Type B pancreatic cell (in vitro differentiated cells): Measurements from ENCODE around the gene PABPN1L. TPM values are rescaled to one million over a fixed set of nuclear protein-coding genes. Genes with fewer than 3 reads are reported as not detected.

Source experiments
- DNase-seq: peaks from one replicate; pipeline ENCODE4 v3.0.0; 2021; ENCODE audit warnings: mixed read lengths; ENCODE audit not compliant: unreplicated experiment; ENCODE audit errors: extremely low spot score
- H3K27ac Mint-ChIP-seq: 2 replicates; pipeline ENCODE4 v1.8.0; 2021; ENCODE audit warnings: mild to moderate bottlenecking, mixed read lengths
- H3K27me3 Mint-ChIP-seq: 2 replicates; pipeline ENCODE4 v1.8.0; 2021; ENCODE audit warnings: mixed read lengths
- H3K36me3 Mint-ChIP-seq: 2 replicates; pipeline ENCODE4 v1.8.0; 2021; ENCODE audit warnings: mixed read lengths
- H3K4me1 Mint-ChIP-seq: one replicate; pipeline ENCODE4 v1.8.0; 2021; ENCODE audit warnings: mixed read lengths; ENCODE audit not compliant: unreplicated experiment
- H3K4me3 Mint-ChIP-seq: 2 replicates; pipeline ENCODE4 v1.8.0; 2021; ENCODE audit warnings: mild to moderate bottlenecking, mixed read lengths
- H3K9me3 Mint-ChIP-seq: 2 replicates; pipeline ENCODE4 v1.8.0; 2021; ENCODE audit warnings: mixed read lengths
- total RNA-seq: library from RNA; stranded (reverse); gene quantifications from 2 replicates; pipeline ENCODE4 v1.2.1, GENCODE V29; 2021; ENCODE audit warnings: low replicate concordance
- TF ChIP-seq, protein P1 (sequence below): fragments of 200-600 bp; sonication (generic); conservative IDR thresholded peaks from 2 replicates; pipeline ENCODE4 v1.5.0; 2021; ENCODE audit warnings: antibody characterized with exemption, mild to moderate bottlenecking

The PABPN1L gene
- total RNA-seq, 1 donor from 2014 or later, result not detected

- TF ChIP-seq, protein P1, sequence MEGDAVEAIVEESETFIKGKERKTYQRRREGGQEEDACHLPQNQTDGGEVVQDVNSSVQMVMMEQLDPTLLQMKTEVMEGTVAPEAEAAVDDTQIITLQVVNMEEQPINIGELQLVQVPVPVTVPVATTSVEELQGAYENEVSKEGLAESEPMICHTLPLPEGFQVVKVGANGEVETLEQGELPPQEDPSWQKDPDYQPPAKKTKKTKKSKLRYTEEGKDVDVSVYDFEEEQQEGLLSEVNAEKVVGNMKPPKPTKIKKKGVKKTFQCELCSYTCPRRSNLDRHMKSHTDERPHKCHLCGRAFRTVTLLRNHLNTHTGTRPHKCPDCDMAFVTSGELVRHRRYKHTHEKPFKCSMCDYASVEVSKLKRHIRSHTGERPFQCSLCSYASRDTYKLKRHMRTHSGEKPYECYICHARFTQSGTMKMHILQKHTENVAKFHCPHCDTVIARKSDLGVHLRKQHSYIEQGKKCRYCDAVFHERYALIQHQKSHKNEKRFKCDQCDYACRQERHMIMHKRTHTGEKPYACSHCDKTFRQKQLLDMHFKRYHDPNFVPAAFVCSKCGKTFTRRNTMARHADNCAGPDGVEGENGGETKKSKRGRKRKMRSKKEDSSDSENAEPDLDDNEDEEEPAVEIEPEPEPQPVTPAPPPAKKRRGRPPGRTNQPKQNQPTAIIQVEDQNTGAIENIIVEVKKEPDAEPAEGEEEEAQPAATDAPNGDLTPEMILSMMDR, result no peak
- Mint-ChIP-seq H3K4me3 (no peak overlapping the region), H3K27me3 (no peaks in the 10 kb centered on the region), H3K36me3 (no peaks in the 10 kb centered on the region), H3K9me3 (no peaks in the 10 kb centered on the region), H3K27ac (no peak overlapping the region), H3K4me1 (no peaks in the 10 kb centered on the region)
- DNase-seq, result no peak
Observed at GRCh38 chr16:88835818-88836217, 30.6 kb downstream of the PABPN1L start.

DNA sequence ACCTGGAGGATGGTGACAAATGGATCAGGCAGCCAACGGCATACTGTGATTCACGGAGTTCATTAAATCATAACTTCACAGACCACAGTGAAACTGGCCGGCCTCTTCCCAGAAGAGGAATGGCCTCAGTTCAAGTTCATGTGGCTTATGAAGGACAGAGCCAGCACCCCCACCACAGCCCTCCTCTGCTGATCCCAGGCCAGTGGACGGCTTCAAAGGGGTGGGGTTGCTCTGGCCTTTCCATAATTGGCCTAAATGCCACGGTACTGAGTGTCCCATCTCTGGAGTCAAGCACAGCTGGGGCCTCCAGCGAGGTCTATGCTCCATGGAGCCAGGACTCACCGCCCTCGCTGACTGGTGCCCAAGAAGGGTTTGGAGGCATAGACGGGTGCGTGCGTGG lies 31.1 kb downstream of the PABPN1L start:
- no peaks in the 10 kb centered on the region for H3K36me3 Mint-ChIP-seq
- H3K4me1 Mint-ChIP-seq, result no peaks in the 10 kb centered on the region
- no peaks in the 10 kb centered on the region for H3K9me3 Mint-ChIP-seq
- no peaks in the 10 kb centered on the region for H3K27me3 Mint-ChIP-seq
- H3K4me3 Mint-ChIP-seq, result no peak overlapping the region
- DNase-seq, result no peak
- TF ChIP-seq, protein P1, result no peak
- H3K27ac Mint-ChIP-seq, result no peak overlapping the region

GRCh38 chr16:88834670-88835069 lies 31.8 kb downstream of the PABPN1L start:
- H3K4me3 Mint-ChIP-seq, result no peak overlapping the region
- no peaks in the 10 kb centered on the region for H3K27me3 Mint-ChIP-seq
- H3K36me3 Mint-ChIP-seq, result no peaks in the 10 kb centered on the region
- H3K27ac Mint-ChIP-seq, result no peak overlapping the region
- no peaks in the 10 kb centered on the region for H3K4me1 Mint-ChIP-seq
- TF ChIP-seq, protein P1, result no peak
- H3K9me3 Mint-ChIP-seq, result no peaks in the 10 kb centered on the region
- DNase-seq, result no peak

- Mint-ChIP-seq H3K4me3 (no peak overlapping the region), H3K36me3 (no peaks in the 10 kb centered on the region), H3K4me1 (no peaks in the 10 kb centered on the region), H3K27ac (no peak overlapping the region), H3K9me3 (no peaks in the 10 kb centered on the region), H3K27me3 (no peaks in the 10 kb centered on the region)
- TF ChIP-seq, protein P1, result no peak
- no peak for DNase-seq
Observed at GRCh38 chr16:88833086-88833485, 33.4 kb downstream of the PABPN1L start.

GRCh38 chr16:88831838-88832237 lies 34.6 kb downstream of the PABPN1L start:
- no peak overlapping the region for H3K4me3 Mint-ChIP-seq
- no peaks in the 10 kb centered on the region for H3K27me3 Mint-ChIP-seq
- no peaks in the 10 kb centered on the region for H3K9me3 Mint-ChIP-seq
- no peaks in the 10 kb centered on the region for H3K36me3 Mint-ChIP-seq
- DNase-seq, result no peak
- H3K4me1 Mint-ChIP-seq, result no peaks in the 10 kb centered on the region
- no peak overlapping the region for H3K27ac Mint-ChIP-seq
- TF ChIP-seq, protein P1, result no peak

DNA sequence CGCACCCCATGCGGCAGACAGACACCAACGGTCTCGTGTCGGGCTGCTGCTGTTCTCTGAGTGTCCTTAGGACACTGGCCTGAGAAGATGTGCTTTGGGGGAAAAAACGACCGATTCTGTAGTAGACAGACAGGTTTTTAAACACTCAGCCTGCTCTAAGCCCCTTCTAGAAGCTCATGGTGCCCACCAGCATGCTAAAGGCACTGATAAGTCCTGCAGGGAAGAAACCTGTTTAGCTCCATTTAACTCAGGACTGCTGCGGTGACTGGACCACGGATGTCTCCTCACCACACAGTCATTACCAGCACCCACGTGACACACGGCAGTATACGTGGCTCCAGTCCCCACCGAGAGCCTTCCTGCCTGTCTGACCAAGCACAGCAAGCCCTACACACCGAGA lies 35.7 kb downstream of the PABPN1L start:
- H3K9me3 Mint-ChIP-seq, result no peaks in the 10 kb centered on the region
- no peaks in the 10 kb centered on the region for H3K27me3 Mint-ChIP-seq
- no peaks in the 10 kb centered on the region for H3K36me3 Mint-ChIP-seq
- H3K27ac Mint-ChIP-seq, result no peak overlapping the region
- DNase-seq, result no peak
- TF ChIP-seq, protein P1, result no peak
- H3K4me3 Mint-ChIP-seq, result no peak overlapping the region
- H3K4me1 Mint-ChIP-seq, result no peaks in the 10 kb centered on the region
